ENCODE data around the gene EYA4. TPM values are rescaled to one million over a fixed set of nuclear protein-coding genes. Genes with fewer than 3 reads are reported as not detected.

The EYA4 gene
- total RNA-seq, 1 donor from 2014 or later, result 8.1 TPM

GRCh38 chr6:133291671-133292070, 50.5 kb downstream of the EYA4 start:
- no peak overlapping the region for H3K27ac Mint-ChIP-seq (ENCODE audit: unreplicated experiment)
- DNase-seq (ENCODE audit: low spot score), result no peak

GRCh38 chr6:133297657-133298056, 56.5 kb downstream of the EYA4 start:
- no peak for DNase-seq (ENCODE audit: low spot score)
- no peak overlapping the region for H3K4me3 Mint-ChIP-seq (ENCODE audit: unreplicated experiment)
- H3K27ac Mint-ChIP-seq (ENCODE audit: unreplicated experiment), result no peak overlapping the region
- no peak for TF ChIP-seq CTCF (IDR thresholded peaks at IDR 0.05; ENCODE audit: unreplicated experiment)
- H3K9me3 Mint-ChIP-seq (ENCODE audit: unreplicated experiment), result no peaks in the 10 kb centered on the region
- H3K27me3 Mint-ChIP-seq (ENCODE audit: unreplicated experiment), result peaks cover 3% of the 10 kb centered on the region
- H3K36me3 Mint-ChIP-seq (ENCODE audit: low read depth, unreplicated experiment), result no peaks in the 10 kb centered on the region
- no peaks in the 10 kb centered on the region for H3K4me1 Mint-ChIP-seq (ENCODE audit: unreplicated experiment)

More at GRCh38 chr6:133291671-133292070, 50.5 kb downstream of the EYA4 start:
- H3K9me3 Mint-ChIP-seq (ENCODE audit: unreplicated experiment), result no peaks in the 10 kb centered on the region
- peaks cover 16% of the 10 kb centered on the region for H3K4me1 Mint-ChIP-seq (ENCODE audit: unreplicated experiment)
- H3K4me3 Mint-ChIP-seq (ENCODE audit: unreplicated experiment), result no peak overlapping the region
- H3K27me3 Mint-ChIP-seq (ENCODE audit: unreplicated experiment), result no peaks in the 10 kb centered on the region
- H3K36me3 Mint-ChIP-seq (ENCODE audit: low read depth, unreplicated experiment), result no peaks in the 10 kb centered on the region
- TF ChIP-seq CTCF (IDR thresholded peaks at IDR 0.05; ENCODE audit: unreplicated experiment), result no peak

- Mint-ChIP-seq H3K27me3 (ENCODE audit: unreplicated experiment) (peaks cover 3% of the 10 kb centered on the region), H3K9me3 (ENCODE audit: unreplicated experiment) (no peaks in the 10 kb centered on the region), H3K4me3 (ENCODE audit: unreplicated experiment) (no peak overlapping the region), H3K4me1 (ENCODE audit: unreplicated experiment) (no peaks in the 10 kb centered on the region), H3K27ac (ENCODE audit: unreplicated experiment) (no peak overlapping the region), H3K36me3 (ENCODE audit: low read depth, unreplicated experiment) (no peaks in the 10 kb centered on the region)
- TF ChIP-seq CTCF (IDR thresholded peaks at IDR 0.05; ENCODE audit: unreplicated experiment), result no peak
- DNase-seq (ENCODE audit: low spot score), result no peak
Observed at GRCh38 chr6:133298335-133298734, 57.2 kb downstream of the EYA4 start.

- Mint-ChIP-seq H3K9me3 (ENCODE audit: unreplicated experiment) (no peaks in the 10 kb centered on the region), H3K27ac (ENCODE audit: unreplicated experiment) (no peak overlapping the region), H3K27me3 (ENCODE audit: unreplicated experiment) (peaks cover 3% of the 10 kb centered on the region), H3K36me3 (ENCODE audit: low read depth, unreplicated experiment) (no peaks in the 10 kb centered on the region), H3K4me1 (ENCODE audit: unreplicated experiment) (no peaks in the 10 kb centered on the region), H3K4me3 (ENCODE audit: unreplicated experiment) (no peak overlapping the region)
- DNase-seq (ENCODE audit: low spot score), result no peak
- no peak for TF ChIP-seq CTCF (IDR thresholded peaks at IDR 0.05; ENCODE audit: unreplicated experiment)
Observed at GRCh38 chr6:133298801-133299200, 57.6 kb downstream of the EYA4 start.

GRCh38 chr6:133300896-133301295, 59.7 kb downstream of the EYA4 start:
- no peak for TF ChIP-seq CTCF (IDR thresholded peaks at IDR 0.05; ENCODE audit: unreplicated experiment)
- H3K9me3 Mint-ChIP-seq (ENCODE audit: unreplicated experiment), result no peaks in the 10 kb centered on the region
- no peaks in the 10 kb centered on the region for H3K4me1 Mint-ChIP-seq (ENCODE audit: unreplicated experiment)
- H3K4me3 Mint-ChIP-seq (ENCODE audit: unreplicated experiment), result no peak overlapping the region
- no peak overlapping the region for H3K27ac Mint-ChIP-seq (ENCODE audit: unreplicated experiment)
- H3K27me3 Mint-ChIP-seq (ENCODE audit: unreplicated experiment), result peaks cover 3% of the 10 kb centered on the region
- DNase-seq (ENCODE audit: low spot score), result no peak
- H3K36me3 Mint-ChIP-seq (ENCODE audit: low read depth, unreplicated experiment), result no peaks in the 10 kb centered on the region

Data from endothelial cell (in vitro differentiated cells).